Activated CD4-positive, alpha-beta T cell treated with anti-CD3 and anti-CD28 coated beads for 1 hour (primary cell): Measurements from ENCODE around the gene YLPM1.
A peak's percentile ranks its signal among the peaks of the same experiment; 100 is the strongest.

Experiments used
- DNase-seq: peaks from one replicate; pipeline ENCODE4 v3.0.0-alpha.2; 2020

The YLPM1 gene

DNA sequence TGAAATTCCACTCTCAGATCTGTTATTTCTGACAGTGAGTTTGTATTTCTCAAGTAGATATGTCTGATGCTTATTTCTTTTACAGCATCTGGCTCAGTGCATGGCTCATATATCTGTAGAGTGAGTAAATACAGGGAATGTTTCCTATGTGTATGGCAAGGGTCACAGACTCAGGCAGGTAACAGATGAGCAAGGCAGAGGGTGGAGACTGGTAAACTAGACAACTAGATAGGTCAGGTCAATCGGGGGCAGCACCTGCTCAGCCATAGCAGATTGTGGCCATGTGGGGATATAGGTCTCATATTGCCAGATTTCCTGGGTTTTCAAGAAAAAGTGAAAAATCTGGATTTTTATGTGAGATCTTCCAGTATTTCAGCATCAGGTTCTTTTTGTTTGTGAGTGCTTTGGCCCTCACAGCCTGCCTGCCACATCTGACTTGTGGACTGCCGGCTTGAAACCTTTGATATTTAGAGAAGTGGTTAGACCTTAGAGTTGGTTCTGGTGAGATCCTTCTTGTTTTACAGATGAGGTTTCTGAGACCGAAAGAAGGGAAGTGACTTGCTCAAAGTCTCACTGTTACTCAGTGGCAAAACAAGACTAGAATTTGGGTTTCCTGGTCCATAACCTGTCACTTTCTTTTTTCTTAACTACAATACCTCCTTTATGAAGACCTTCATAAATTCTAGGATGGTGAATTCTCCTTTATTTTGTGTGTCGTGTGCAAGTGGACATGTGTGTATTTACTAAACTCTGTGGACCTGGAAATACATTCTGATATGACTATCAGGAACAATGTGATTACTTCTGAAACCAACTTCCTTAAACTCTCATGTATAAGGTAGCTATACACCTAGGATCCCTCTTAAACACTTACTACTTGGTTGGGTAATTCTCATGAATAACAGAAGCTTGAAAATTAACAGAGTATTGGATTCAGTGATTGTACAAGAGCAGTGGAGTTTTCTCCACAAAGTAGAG, 78.4 kb downstream of the YLPM1 start:
- DNase-seq = no peak

DNA sequence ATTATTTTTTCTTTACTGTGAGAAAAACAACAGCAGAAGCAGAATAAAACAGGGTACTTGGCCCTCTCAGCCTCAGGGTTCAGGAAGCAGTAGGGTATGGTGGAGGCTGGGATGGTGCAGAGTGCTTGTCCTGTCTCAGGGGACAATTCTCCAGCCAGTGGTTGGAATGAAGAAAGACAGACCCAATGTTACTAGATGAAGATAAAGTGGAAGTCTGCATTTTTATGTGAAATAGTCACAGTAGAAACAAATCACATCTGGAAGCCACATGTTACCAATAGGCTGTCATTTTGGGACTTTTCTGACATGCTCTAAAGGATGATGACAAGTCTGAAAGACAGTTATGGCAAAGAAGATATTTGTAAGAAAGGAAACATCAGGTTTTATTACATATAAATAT, 80.5 kb downstream of the YLPM1 start:
- DNase-seq = no peak

DNA sequence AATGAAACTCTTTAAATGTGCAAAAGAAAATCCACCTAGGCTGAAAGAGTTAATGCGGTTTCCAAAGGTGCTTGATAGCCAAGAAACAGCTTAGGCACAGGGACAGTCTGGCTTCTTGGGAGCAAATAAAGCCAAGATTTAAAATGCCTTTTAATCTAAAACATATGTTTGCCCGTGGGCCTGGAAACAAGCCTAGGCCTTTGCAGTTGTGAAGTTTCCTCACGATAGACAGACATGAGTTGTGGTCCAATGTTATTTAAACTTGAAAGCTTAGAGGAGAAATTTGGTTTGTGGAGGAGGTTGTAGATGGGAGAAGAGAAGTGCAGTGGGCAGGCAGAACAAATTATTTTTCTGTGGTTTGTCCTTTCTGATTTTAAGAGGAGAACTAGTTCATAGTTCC, 83.1 kb downstream of the YLPM1 start:
- DNase-seq = no peak

DNA sequence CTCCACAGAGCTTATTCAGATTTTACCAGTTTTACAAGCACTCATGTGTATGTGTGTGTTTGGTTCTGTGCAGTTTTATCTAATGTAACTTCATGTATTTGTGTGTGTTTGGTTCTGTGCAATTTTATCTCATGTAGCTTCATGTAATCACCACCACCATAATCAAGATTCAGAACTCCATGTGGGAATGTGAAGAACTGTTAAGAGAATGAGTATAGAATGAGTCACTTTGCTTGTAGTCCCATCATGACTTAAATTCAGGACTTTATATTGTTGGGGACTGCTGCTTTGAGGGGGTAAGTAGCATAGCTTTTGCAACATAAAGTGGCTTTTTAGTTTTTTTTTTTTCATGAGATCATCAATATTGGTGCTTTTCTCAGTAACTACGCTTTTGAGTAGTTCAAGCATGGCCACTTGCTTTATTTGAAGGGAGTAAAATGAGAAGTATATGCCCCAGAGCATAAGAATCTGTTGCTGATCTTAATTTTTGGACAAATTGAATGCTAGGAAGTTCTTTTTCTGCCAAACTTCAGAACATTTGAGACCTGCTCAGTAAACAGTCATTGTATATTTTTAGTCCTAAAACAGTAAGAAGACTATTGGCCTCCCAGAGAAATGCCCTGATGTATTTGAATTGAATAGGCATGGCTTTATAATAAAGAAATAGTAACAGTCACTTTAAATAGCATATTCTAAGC, 84.0 kb downstream of the YLPM1 start:
- DNase-seq = no peak

DNA sequence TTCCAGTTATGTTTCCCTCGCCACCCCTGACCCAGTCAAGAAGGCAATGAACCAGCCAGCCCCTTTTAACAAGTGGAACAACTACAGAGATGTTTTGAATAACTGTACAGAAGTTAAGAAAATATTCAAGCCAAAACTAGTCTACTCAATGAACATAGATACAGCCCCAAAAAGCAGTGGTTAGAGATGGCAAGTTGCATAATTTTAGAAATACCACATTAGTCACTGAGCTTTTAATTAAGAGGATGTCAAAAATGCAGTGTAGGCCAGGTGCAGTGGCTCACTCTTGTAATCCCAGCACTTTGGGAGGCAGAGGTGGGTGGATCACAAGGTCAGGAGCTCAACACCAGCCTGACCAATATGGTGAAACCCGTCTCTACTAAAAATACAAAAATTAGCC, 85.7 kb downstream of the YLPM1 start:
- no peak for DNase-seq

DNA sequence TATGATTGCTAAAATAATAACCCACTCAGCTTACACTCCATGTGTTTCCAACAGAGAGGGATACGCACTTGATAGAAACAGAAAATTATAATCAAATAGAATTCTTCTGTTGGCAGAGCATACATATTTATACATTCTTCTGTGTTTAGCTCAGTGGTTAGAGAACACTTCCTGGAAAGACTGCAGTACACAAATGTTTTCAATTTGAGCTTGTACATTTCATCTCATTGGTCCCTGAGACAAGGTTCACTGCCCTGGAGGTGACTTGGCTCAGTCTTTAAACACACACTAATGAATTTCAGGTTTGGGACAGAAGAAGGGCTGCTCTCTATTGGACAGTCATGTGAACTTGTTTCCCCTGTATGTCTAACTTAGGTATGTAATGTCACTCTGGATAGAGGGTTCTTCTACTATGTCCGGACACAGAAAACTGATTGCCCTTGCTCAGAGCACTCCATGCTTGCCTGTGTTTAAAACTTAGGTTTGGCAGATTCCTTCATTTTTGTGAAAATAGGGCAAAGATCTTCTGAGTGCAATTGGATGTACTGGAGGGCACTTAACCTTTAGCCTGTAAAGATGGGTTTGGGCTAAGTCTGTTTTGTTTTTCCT, 89.9 kb downstream of the YLPM1 start:
- DNase-seq = no peak

DNA sequence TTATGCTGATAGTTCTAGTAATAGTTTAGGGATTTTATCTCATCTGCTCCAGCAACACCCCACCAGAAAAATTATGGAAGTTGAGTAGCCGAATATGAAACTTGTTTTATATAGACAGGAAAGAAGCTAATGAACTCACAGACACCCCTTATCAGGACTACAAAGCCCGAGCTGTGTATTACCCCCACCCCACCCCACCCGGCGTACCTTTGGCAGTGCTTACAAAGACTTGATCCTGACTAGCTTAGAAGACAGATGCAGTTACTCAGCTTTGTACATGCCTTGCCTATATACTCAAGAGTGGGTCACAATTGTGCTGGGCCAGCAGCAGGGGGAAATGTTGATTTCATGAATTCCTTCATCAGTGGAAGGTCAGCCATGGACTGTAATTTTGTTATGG, 90.5 kb downstream of the YLPM1 start:
- DNase-seq = no peak

DNA sequence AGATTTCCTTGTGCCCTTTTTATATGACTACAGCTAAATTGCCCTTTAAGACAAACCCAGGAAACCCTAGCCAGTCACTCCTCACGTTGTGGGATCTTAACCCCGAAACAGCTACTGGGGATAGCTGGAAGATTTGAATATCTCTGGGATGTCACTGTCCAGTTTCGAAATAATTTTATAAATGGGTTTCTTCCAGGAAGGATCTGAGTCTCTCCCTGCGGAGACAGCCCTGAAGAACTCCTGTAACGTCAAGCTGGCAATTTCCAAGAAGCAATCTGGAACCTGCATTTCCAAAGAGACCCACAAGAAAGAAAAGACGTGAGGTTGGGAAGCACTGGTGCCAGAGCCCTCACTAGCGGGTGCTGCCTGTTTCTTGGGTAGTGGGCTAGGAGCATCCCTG, 91.9 kb downstream of the YLPM1 start:
- DNase-seq = no peak

DNA sequence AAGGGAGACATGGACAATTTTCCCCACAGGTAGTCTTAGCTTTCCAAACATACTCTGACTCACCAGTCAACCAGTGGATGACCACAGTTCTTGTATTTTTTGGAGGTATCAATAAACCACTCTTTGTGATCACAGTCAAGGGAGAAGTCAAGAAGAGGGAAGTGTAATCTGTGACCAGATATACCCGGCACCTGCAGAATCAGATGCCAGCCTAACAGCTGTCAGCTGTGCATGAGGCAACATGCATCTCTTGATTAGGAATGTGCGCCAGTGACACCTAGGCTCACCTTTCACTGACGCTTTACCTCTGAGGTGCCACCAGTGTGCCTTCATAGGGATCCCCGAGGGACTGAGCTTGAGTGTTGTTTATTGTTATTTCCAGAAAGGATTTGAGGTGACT, 92.8 kb downstream of the YLPM1 start:
- DNase-seq = no peak

DNA sequence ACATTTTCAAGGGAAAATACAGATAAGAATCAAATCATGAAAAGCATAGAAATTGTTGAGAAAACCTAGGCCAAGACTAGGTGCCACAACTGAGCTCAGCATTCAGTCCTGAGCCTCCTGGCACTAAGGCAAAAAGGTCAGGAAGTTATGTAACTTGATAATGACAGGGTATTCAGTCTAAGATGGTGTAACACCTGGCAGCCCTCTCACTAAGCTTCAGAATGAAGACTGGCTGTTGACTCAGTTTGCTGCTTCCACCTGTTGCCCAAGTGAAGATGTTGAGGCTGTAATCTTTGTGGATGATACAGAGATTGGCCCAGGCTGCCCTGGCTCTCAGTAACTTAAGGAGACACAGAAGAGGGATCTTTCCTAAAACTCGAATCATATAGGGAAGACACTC, 93.2 kb downstream of the YLPM1 start:
- no peak for DNase-seq

DNA sequence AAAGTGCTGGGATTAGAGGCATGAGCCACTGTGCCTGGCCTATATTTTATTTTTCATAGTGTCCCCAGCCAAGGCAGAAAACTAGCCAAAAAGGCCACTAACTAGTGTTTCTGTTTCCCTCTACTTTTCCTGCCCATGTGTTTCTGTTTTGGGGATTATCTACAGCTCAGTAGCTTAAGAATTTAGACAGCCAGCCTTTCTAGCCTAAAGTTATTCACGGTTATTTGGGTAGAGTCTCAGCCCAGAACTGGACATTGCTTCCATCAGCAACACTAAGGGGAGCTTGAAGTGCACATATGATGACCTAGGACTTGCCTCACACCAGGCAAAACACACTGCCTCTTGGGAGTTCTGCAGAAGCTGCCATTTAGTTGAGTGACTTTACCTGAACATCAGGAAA, 94.9 kb downstream of the YLPM1 start:
- DNase-seq = no peak

DNA sequence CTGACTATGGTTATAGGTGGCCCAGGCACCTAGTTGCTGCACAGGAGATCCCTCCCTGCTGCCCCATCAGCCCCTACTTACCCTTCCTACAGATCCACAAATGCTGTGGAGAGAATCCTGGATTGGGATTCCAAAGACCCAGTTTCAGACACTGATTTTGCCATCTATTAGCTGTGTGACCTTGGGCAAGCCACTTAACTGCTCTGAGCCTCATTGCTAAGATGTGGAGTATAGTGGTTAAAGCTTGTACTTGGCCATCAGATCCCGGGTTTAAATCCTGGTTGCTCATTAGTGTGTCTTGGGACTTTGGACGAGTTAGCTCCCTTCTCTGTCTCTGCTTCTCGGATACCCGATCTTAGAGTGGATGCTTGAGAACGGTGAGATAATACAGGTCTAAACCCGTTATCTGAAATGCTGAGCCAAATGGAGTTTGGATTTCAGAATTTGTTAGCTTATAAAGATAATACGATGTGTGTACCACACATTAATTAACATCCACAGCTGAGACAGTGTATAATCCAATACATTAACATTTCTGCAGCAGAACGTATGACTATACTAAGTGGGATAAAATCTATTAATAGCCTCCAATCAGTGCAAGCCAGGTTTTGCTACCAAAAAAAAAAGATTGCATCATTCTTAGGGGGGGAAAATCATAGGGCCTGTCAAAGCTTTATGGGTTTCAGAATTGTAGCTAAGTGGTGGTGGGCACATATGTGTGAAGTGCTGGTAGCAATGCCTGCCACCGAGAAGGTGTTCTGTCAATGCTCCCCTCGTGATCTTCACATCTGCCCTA, 96.8 kb downstream of the YLPM1 start:
- DNase-seq = no peak

DNA sequence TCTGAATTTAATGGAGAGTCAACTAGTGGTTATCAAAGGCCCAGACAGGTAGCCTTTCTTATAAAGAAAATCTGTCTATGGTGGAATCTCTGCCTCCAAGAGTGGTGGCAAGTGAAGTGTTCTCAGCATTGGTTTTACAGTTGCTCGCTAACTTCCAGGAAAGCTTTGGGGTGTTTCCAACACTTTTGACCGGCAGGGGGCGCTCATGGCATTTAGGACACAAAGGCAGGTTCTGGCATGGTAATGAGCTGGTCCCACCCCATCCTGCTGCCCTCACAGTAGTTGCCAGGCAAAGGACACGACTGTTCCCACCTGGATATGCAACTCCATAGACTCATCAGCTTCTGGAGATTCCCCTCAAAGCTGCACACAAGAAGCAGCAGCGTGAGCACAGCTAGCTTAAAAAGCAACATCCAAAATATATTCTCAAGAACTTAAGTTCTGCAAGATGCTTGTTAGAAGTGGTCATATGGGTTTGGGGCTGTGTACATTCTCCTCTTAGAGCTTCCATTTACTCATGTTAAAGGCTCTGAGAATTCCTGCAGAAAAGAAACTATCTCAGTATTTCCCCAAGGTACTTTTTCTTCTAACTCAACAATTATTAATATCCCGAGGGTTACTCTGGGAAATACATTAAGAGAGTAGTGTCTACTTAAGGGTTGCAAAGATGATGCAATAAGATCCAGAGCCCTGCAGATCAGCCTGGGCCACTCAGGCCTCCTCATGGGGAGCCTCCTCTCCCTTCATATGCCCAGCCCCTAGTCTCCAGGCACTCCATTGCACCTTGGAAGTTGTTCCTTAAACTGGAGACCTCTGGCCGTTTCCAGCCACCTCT, 98.0 kb downstream of the YLPM1 start:
- DNase-seq = peak; percentile 86

DNA sequence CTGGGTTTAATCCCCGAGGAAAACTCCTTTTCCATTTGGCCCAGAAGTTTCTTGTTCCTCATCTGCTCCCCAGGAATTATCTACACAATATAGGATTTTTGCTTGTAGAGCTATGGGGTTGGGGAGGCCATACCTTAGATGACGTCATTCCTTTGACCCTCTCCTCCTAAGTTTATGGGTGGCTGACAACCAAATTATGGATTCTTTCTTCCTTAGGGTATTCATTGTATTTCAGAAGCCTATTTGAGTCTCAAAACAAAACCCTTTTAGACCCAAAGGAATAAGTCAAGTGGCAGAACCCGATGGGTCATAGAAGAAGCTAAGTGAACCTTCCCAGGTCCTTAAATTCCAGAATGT, 98.6 kb downstream of the YLPM1 start:
- DNase-seq = no peak

DNA sequence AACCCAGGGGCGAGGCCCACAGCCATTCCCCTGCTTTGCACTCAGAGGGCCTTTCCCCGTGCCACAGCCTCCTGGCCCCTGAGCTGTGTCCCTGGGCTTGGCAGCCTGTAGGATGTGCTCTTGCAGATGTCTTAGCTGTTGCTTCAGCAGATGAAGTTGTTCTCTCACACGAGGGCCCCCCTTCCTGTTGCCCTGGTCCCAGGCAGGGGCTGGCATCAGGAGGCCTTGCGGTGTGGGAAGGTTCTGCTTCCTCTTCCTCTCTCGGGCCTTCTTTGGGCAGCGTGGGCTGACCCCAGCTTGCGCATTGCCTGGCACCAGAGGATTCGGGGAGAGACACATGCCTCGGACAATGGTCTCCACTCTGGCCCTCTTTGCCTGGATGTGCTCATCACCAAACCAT, 100.2 kb downstream of the YLPM1 start:
- DNase-seq = no peak

DNA sequence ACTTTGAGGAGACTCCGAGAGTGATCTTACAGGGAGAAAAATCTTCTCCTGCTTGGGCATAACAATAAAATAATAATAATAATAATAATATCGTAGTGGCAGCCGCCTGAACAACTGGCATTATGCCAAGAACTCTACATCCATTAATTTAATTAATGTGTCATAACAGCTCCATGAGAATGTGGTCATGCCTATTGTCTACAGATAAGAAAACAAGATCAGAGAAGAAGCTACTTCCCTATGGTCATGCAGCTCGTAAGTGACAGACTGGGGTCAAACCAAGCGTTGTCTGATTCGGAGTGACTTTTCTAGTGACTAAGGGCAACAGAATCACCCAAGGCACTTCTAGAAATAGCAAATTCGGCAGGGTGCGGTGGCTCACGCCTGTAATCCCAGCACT, 101.1 kb downstream of the YLPM1 start:
- DNase-seq = no peak

DNA sequence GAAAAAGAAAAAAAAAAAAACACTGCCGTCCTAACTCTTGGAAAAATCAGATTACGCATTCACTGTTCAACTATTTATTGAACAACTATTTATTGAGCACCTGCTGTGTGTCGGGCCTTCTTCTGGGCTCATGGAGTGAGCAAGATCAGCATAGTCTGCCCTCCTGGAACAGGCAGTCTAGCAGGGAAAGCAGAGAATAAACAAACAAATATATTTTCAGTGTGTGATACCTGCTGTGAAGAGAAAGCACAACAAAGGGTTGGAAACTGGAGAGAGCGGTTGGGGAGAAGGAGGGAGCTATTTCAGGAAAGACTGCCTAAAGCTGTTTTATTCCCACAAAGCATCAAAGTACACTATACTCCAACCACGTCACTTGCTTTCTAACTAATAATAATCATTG, 102.0 kb downstream of the YLPM1 start:
- no peak for DNase-seq

DNA sequence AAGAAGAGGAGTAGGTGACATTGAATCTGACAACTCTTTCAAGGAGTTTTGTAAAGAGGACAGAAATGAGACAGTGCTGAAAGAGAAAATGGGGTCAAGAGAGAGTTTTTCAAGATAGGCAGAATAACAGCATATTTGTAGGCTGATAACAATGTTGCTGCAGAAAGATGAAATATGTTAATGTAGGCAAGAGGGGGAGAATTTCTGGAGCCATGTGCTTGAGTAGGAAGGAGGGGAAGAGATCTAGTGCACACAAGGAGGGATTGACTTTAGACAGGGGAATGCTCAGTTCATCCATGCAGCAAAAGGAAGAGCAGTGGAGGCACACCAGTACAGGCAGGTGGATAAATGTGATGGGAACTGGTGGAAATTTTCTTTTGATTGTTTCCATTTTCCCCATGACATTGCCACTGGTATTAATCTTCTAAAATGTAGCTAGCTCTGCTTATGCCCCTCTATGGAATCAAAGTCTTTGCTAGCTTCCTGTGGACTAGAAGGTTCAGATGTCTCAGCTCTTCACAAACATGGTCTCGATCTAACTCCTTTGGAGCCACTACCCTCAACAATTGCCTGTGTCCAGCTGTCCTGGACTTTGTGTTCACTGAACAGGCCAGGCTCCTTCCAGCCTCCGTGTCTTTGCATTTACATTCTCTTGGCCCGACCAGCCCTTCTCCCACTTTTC, 103.7 kb downstream of the YLPM1 start:
- DNase-seq = no peak

DNA sequence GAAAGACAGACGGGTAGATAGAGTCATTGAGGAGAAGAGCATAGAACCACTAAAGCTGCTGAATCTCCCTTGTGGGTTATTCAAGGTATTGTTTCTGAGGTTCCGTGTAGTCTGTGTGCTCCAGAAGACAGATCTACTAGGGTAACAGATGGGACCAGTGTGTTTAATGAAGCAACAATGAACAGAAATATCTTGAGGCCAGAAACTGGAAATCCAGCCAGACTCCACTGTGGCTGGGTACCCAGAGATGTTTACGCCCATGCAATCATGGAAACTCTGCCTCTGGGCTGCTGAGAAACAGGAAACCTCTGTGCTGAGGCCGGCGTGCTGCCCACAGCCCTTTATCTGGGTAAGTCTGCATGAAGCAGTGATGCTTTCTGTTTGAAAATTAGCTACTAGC, 104.6 kb downstream of the YLPM1 start:
- peak; percentile 43 for DNase-seq

DNA sequence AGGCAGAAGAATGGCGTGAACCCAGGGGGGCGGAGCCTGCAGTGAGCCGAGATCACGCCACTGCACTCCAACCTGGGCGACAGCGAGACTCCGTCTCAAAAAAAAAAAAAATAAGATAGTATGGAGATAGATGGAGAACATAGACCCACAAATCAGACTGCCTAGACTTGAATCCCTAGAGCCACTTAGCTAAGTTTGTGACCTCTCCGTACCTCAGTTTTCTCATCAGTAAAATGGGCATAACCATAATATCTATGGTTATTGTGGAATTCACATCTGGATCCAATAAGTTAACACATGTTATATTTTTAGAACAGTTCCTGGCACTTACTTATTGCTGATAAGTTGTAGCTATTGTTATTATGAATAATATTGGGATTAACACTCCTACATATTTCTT, 105.6 kb downstream of the YLPM1 start:
- DNase-seq = no peak

DNA sequence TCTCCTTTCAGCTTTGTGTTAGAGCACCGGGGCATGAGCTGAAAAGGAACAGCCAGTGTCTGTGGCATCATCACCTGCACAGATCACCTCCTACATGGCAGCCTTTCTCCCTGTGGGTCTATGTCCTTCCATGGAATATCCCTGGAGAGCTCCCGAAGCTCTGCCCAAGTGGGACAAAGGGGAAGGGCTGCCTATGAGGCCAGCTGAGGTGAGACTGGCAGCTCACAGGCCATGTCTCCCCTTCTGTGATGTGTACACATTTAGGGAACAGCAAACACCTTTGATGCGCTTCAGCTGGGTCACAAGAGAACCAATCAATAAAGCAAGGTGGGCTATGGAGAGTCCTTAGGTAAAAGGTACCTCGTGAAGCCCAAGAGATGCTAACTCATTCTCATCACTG, 108.7 kb downstream of the YLPM1 start:
- DNase-seq = no peak

DNA sequence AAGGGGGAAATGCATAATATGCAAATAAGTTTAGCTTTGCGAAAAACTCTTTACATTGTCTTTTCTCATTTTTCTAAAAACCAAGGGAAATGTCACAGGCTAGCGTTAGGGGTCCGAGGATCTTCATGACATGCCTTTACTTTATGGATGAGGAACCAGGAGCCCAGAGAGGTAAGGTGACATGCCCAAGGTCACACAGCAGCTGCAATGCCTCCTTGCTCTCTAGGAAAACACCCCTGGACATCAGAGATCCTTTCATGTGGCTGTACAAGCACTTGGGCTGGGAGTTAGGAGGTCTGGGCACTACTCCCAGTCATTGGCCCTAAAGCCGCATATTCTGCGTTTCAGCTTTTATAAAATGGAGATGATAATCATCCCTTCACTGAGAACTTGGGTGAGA, 112.1 kb downstream of the YLPM1 start:
- no peak for DNase-seq
